IMR-90 (cell line): ENCODE measurements around the gene CCNJL.

Experiments
- BHLHE40 ChIP-seq: fragments of 150-350 bp; IDR thresholded peaks from 2 replicates; pipeline ENCODE4 v1.6.1; 2016; ENCODE audit warnings: mild to moderate bottlenecking, low read depth, low read length
- CEBPB ChIP-seq: IDR thresholded peaks from 2 replicates; pipeline ENCODE4 v1.6.1; 2012; ENCODE audit warnings: low read depth, low read length, improper control_type of control experiment
- CHD1 ChIP-seq: IDR thresholded peaks from 2 replicates; pipeline ENCODE4 v1.6.1; 2012; ENCODE audit warnings: low read depth, low read length, improper control_type of control experiment
- MAFK ChIP-seq: IDR thresholded peaks from 2 replicates; pipeline ENCODE4 v1.6.1; 2012; ENCODE audit warnings: low read depth, low read length, improper control_type of control experiment
- MXI1 ChIP-seq: IDR thresholded peaks from 2 replicates; pipeline ENCODE4 v1.6.1; 2012; ENCODE audit warnings: low read depth, mild to moderate bottlenecking, low read length, moderate library complexity, borderline replicate concordance
- NFE2L2 ChIP-seq: fragments of 150-350 bp; IDR thresholded peaks from 2 replicates; pipeline ENCODE4 v1.6.1; 2016; ENCODE audit warnings: low read depth, mild to moderate bottlenecking, low read length
- POLR2A ChIP-seq: IDR thresholded peaks from 2 replicates; pipeline ENCODE4 v1.6.1; 2012; ENCODE audit warnings: mild to moderate bottlenecking, low read depth, low read length
- RAD21 ChIP-seq: IDR thresholded peaks from 2 replicates; pipeline ENCODE4 v1.6.1; 2012; ENCODE audit warnings: low read length, improper control_type of control experiment
- RCOR1 ChIP-seq: IDR thresholded peaks from 2 replicates; pipeline ENCODE4 v1.6.1; 2012; ENCODE audit warnings: mild to moderate bottlenecking, low read length, improper control_type of control experiment; ENCODE audit not compliant: insufficient replicate concordance
- RFX5 ChIP-seq: IDR thresholded peaks from 2 replicates; pipeline ENCODE4 v1.8.0; 2012; ENCODE audit warnings: low read depth, mild to moderate bottlenecking, low read length, moderate library complexity
- SMC3 ChIP-seq: fragments of 150-350 bp; IDR thresholded peaks from 2 replicates; pipeline ENCODE4 v1.6.1; 2016; ENCODE audit warnings: low read depth, mild to moderate bottlenecking, antibody characterized with exemption, low read length, moderate library complexity
- TF ChIP-seq, protein P1 (sequence below): conservative IDR thresholded peaks from 2 replicates; pipeline ENCODE4 v1.5.1; 2012; ENCODE audit warnings: mild to moderate bottlenecking, low read depth, low read length, improper control_type of control experiment
- TF ChIP-seq, protein P2 (sequence below): fragments of 150-350 bp; IDR thresholded peaks from 2 replicates; pipeline ENCODE4 v1.6.1; 2017; ENCODE audit warnings: mild to moderate bottlenecking, antibody characterized with exemption, low read length, low read depth

DNA sequence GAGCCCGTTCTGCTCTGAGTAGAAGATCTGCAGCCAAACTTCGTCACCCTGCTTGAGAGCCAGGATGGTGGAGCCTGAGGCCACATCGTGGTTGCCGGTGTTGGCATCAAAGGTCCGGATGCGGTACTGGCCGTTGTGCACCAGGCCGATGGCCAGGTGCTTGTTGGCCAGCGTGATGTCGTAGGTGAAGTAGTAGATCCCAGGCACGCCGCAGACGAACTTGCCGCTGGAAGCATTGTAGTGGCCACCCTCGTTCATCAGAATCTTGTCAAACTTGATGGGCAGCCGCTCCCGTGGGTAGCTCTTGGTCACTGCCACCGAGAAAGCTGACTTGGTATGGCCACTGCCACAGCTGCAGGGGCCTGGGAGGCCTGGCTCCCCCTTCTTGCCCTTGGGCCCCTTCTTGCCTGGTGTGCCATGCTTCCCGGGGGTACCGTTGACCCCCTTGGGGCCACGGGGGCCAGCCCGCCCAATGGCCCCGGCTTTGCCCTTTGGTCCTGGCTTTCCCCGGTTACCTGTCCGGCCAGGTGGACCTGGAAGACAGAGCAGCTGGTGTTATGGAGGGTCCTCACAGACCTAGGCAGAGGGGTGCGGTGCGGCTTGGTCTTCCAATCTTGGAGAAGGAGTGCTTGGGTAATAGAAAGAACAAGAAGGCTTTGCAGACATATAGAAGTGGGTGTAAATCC, 37.0 kb upstream of the CCNJL start:
- TF ChIP-seq, protein P1, sequence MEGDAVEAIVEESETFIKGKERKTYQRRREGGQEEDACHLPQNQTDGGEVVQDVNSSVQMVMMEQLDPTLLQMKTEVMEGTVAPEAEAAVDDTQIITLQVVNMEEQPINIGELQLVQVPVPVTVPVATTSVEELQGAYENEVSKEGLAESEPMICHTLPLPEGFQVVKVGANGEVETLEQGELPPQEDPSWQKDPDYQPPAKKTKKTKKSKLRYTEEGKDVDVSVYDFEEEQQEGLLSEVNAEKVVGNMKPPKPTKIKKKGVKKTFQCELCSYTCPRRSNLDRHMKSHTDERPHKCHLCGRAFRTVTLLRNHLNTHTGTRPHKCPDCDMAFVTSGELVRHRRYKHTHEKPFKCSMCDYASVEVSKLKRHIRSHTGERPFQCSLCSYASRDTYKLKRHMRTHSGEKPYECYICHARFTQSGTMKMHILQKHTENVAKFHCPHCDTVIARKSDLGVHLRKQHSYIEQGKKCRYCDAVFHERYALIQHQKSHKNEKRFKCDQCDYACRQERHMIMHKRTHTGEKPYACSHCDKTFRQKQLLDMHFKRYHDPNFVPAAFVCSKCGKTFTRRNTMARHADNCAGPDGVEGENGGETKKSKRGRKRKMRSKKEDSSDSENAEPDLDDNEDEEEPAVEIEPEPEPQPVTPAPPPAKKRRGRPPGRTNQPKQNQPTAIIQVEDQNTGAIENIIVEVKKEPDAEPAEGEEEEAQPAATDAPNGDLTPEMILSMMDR, result no peak
- TF ChIP-seq RFX5 (no peak), SMC3 (no peak), POLR2A (no peak), BHLHE40 (no peak), NFE2L2 (no peak), MXI1 (no peak), MAFK (no peak), RCOR1 (no peak), RAD21 (no peak), CEBPB (no peak), CHD1 (no peak)
- TF ChIP-seq, protein P2, sequence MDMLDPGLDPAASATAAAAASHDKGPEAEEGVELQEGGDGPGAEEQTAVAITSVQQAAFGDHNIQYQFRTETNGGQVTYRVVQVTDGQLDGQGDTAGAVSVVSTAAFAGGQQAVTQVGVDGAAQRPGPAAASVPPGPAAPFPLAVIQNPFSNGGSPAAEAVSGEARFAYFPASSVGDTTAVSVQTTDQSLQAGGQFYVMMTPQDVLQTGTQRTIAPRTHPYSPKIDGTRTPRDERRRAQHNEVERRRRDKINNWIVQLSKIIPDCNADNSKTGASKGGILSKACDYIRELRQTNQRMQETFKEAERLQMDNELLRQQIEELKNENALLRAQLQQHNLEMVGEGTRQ, result no peak
